H1 (cell line): ENCODE measurements around the gene ANKS1A. TPM values are rescaled to one million over a fixed set of nuclear protein-coding genes. Genes with fewer than 3 reads are reported as not detected.
A peak's percentile ranks its signal among the peaks of the same experiment; 100 is the strongest.

Experiments
- CTCF ChIA-PET: fragments of 300-600 bp; sonication (Branson Sonifier 250); formaldehyde crosslinking; loops from one replicate; lab custom pipeline; 2021; ENCODE audit not compliant: partially characterized antibody; lab: Charles Lee
- POLR2A ChIA-PET: fragments of 300-600 bp; sonication (Branson Sonifier 250); formaldehyde crosslinking; loops from one replicate; lab custom pipeline; 2021; ENCODE audit warnings: inconsistent platforms; ENCODE audit not compliant: partially characterized antibody; lab: Charles Lee
- DNase-seq, 2 experiments: peaks; one replicate each; pipeline versions ENCODE4 v3.0.0 to v3.0.0-alpha.2; 2010 to 2022; ENCODE audit warnings: low spot score in 2 of 2, low read depth in 1 of 2, mixed read lengths in 1 of 2
- FAIRE-seq: peaks from 2 replicates; lab custom pipeline; 2011; peaks lifted over from hg19 to GRCh38; lab: Jason Lieb, UNC
- H2AFZ ChIP-seq: 2 replicates; pipeline ENCODE4 v1.8.1; 2012; ENCODE audit warnings: low read length, inconsistent platforms
- H2AK5ac ChIP-seq: 2 replicates; pipeline ENCODE4 v1.6.1; 2013; ENCODE audit warnings: low read depth, low read length
- H2BK120ac ChIP-seq: replicated peaks from 2 replicates; pipeline ENCODE3; 2013; ENCODE audit warnings: low read depth, low read length, inconsistent platforms
- H2BK12ac ChIP-seq: 2 replicates; pipeline ENCODE4 v1.6.1; 2013; ENCODE audit warnings: low read depth, low read length
- H2BK15ac ChIP-seq: 2 replicates; pipeline ENCODE4 v1.6.1; 2013; ENCODE audit warnings: low read length
- H2BK20ac ChIP-seq: 2 replicates; pipeline ENCODE4 v1.6.1; 2013; ENCODE audit warnings: low read length
- H2BK5ac ChIP-seq: 2 replicates; pipeline ENCODE4 v1.6.1; 2013; ENCODE audit warnings: low read depth, low read length
- H3K14ac ChIP-seq: 2 replicates; pipeline ENCODE4 v1.6.1; 2013; ENCODE audit warnings: inconsistent platforms; ENCODE audit not compliant: insufficient read length
- H3K18ac ChIP-seq: 2 replicates; pipeline ENCODE4 v1.6.1; 2013; ENCODE audit warnings: low read length; ENCODE audit errors: extremely low read depth
- H3K23ac ChIP-seq: 2 replicates; pipeline ENCODE4 v1.6.1; 2013; ENCODE audit warnings: inconsistent platforms; ENCODE audit not compliant: insufficient read length
- H3K23me2 ChIP-seq: 2 replicates; pipeline ENCODE4 v1.6.1; 2013; ENCODE audit warnings: low read depth, low read length
- H3K27ac ChIP-seq: 2 replicates; pipeline ENCODE4 v1.6.1; 2011; ENCODE audit warnings: low read depth, low read length, inconsistent platforms
- H3K27me3 ChIP-seq, 4 experiments: replicated peaks in 1 of 4; 1 replicate in 1 of 4; 2 replicates in 3 of 4; pipeline versions ENCODE4 v1.6.1 to v1.8.1; 2011 to 2013; ENCODE audit warnings: low read length in 3 of 4, mild to moderate bottlenecking in 3 of 4, inconsistent platforms in 2 of 4, mixed read lengths in 2 of 4, moderate library complexity in 1 of 4; ENCODE audit not compliant: control insufficient read depth in 3 of 4, insufficient read depth in 3 of 4; ENCODE audit errors: extremely low read depth in 1 of 4
- H3K36me3 ChIP-seq, 4 experiments: 2 replicates each; pipeline versions ENCODE4 v1.6.1 to v1.8.1; 2011 to 2013; ENCODE audit warnings: mild to moderate bottlenecking in 4 of 4, low read length in 3 of 4, moderate library complexity in 2 of 4, control low read depth in 1 of 4, inconsistent platforms in 1 of 4; ENCODE audit not compliant: insufficient read depth in 4 of 4, control insufficient read depth in 2 of 4
- H3K4ac ChIP-seq: replicated peaks from 2 replicates; pipeline ENCODE3; 2013; ENCODE audit warnings: low read length, low read depth, mixed read lengths, inconsistent platforms; ENCODE audit not compliant: insufficient read length
- H3K4me1 ChIP-seq, 4 experiments: replicated peaks in 1 of 4; 1 replicate in 1 of 4; 2 replicates in 3 of 4; pipeline versions ENCODE4 v1.6.1 to v1.8.1; 2011 to 2013; ENCODE audit warnings: low read length in 3 of 4, inconsistent platforms in 2 of 4, mixed read lengths in 1 of 4; ENCODE audit not compliant: insufficient read depth in 4 of 4, control insufficient read depth in 3 of 4
- H3K4me2 ChIP-seq, 2 experiments: 2 replicates each; pipeline versions ENCODE4 v1.6.1 to v1.8.1; 2011 to 2013; ENCODE audit warnings: low read depth in 2 of 2, low read length in 2 of 2, control low read depth in 1 of 2, inconsistent platforms in 1 of 2, mild to moderate bottlenecking in 1 of 2; ENCODE audit not compliant: insufficient read depth in 1 of 2
- H3K4me3 ChIP-seq, 4 experiments: fragments of 200-600, 300-600 bp in 1 of 4; sonication (generic), shearing (Covaris generic), sonication (Bioruptor Twin) in 1 of 4; 2 replicates each; pipeline versions ENCODE4 v1.5.1 to v1.8.1; 2011 to 2016; ENCODE audit warnings: low read length in 4 of 4, low read depth in 3 of 4, control low read depth in 2 of 4, inconsistent platforms in 2 of 4, mild to moderate bottlenecking in 2 of 4, mixed read lengths in 1 of 4, moderate library complexity in 1 of 4; ENCODE audit not compliant: insufficient read depth in 2 of 4; ENCODE audit errors: extremely low read depth in 1 of 4
- H3K56ac ChIP-seq: replicated peaks from 2 replicates; pipeline ENCODE3; 2013; ENCODE audit warnings: low read depth, mild to moderate bottlenecking, mixed read lengths, low read length, inconsistent platforms; ENCODE audit not compliant: insufficient read length
- H3K79me1 ChIP-seq: 2 replicates; pipeline ENCODE4 v1.6.1; 2013; ENCODE audit warnings: low read depth, low read length, control low read depth
- H3K79me2 ChIP-seq, 2 experiments: 2 replicates each; pipeline versions ENCODE4 v1.6.1 to v1.8.1; 2012 to 2013; ENCODE audit warnings: low read length in 2 of 2, mild to moderate bottlenecking in 2 of 2, inconsistent platforms in 1 of 2; ENCODE audit not compliant: insufficient read depth in 2 of 2, control insufficient read depth in 1 of 2
- H3K9ac ChIP-seq, 4 experiments: replicated peaks in 1 of 4; 1 replicate in 1 of 4; 2 replicates in 3 of 4; pipeline versions ENCODE4 v1.6.1 to v1.8.1; 2011 to 2013; ENCODE audit warnings: low read depth in 3 of 4, low read length in 3 of 4, control low read depth in 2 of 4, mild to moderate bottlenecking in 2 of 4, moderate library complexity in 2 of 4, inconsistent platforms in 1 of 4; ENCODE audit errors: extremely low read depth in 1 of 4
- H3K9me3 ChIP-seq, 2 experiments: 2 replicates each; pipeline versions ENCODE4 v1.6.1 to v1.8.1; 2012 to 2013; ENCODE audit warnings: mild to moderate bottlenecking in 2 of 2, moderate library complexity in 2 of 2, control low read depth in 1 of 2, inconsistent platforms in 1 of 2, low read depth in 1 of 2, low read length in 1 of 2, mixed read lengths in 1 of 2; ENCODE audit not compliant: insufficient read depth in 2 of 2
- H4K20me1 ChIP-seq, 2 experiments: replicated peaks in 1 of 2; 2 replicates each; pipeline versions ENCODE3 to v1.8.1; 2011 to 2013; ENCODE audit warnings: inconsistent platforms in 2 of 2, low read length in 2 of 2, mild to moderate bottlenecking in 1 of 2; ENCODE audit not compliant: insufficient read depth in 2 of 2, control insufficient read depth in 1 of 2
- H4K5ac ChIP-seq: 2 replicates; pipeline ENCODE4 v1.6.1; 2013; ENCODE audit warnings: low read length, low read depth, mixed read lengths, inconsistent platforms; ENCODE audit not compliant: insufficient read length
- H4K8ac ChIP-seq: 2 replicates; pipeline ENCODE4 v1.8.0; 2013; ENCODE audit warnings: mild to moderate bottlenecking, moderate library complexity, low read length, inconsistent platforms; ENCODE audit not compliant: insufficient read depth; ENCODE audit errors: extremely low read depth
- H4K91ac ChIP-seq: replicated peaks from 2 replicates; pipeline ENCODE3; 2013; ENCODE audit warnings: low read length, mixed read lengths, inconsistent platforms; ENCODE audit not compliant: insufficient read length
- BACH1 ChIP-seq: IDR thresholded peaks from 2 replicates; pipeline ENCODE4 v1.6.1; 2012; ENCODE audit warnings: low read length, improper control_type of control experiment
- CHD1 ChIP-seq: IDR thresholded peaks from 2 replicates; pipeline ENCODE4 v1.6.1; 2012; ENCODE audit warnings: low read depth, low read length, improper control_type of control experiment
- EP300 ChIP-seq, 2 experiments: IDR thresholded peaks; 1 replicate in 1 of 2; 2 replicates in 1 of 2; pipeline ENCODE4 v1.6.1; 2011 to 2012; ENCODE audit warnings: low read depth in 2 of 2, low read length in 2 of 2, mild to moderate bottlenecking in 2 of 2, borderline replicate concordance in 1 of 2, inconsistent platforms in 1 of 2, moderate library complexity in 1 of 2
- POLR2A ChIP-seq, 2 experiments: IDR thresholded peaks; 1 replicate in 1 of 2; 2 replicates in 1 of 2; pipeline ENCODE4 v1.6.1; 2011; ENCODE audit warnings: low read depth in 2 of 2, low read length in 2 of 2, mild to moderate bottlenecking in 2 of 2; ENCODE audit errors: control extremely low read depth in 1 of 2
- POLR2AphosphoS5 ChIP-seq: IDR thresholded peaks from 2 replicates; pipeline ENCODE4 v1.6.1; 2011; ENCODE audit warnings: low read depth, low read length
- RNF2 ChIP-seq: fragments of 200-900, 300-1000 bp; sonication (generic); IDR thresholded peaks from 2 replicates; pipeline ENCODE4 v1.7.1; 2016; ENCODE audit warnings: borderline replicate concordance, low read depth, mild to moderate bottlenecking, antibody characterized with exemption, low read length; ENCODE audit not compliant: poor library complexity, severe bottlenecking; ENCODE audit errors: missing control alignments
- RXRA ChIP-seq: IDR thresholded peaks from 2 replicates; pipeline ENCODE4 v1.6.1; 2011; ENCODE audit warnings: low read depth, mild to moderate bottlenecking, low read length, moderate library complexity; ENCODE audit not compliant: insufficient read depth
- SP1 ChIP-seq: IDR thresholded peaks from 2 replicates; pipeline ENCODE4 v1.6.1; 2011; ENCODE audit warnings: low read depth, low read length
- TCF12 ChIP-seq: IDR thresholded peaks from 2 replicates; pipeline ENCODE4 v1.6.1; 2011; ENCODE audit warnings: low read depth, mild to moderate bottlenecking, low read length
- YY1 ChIP-seq: IDR thresholded peaks from 2 replicates; pipeline ENCODE4 v1.6.1; 2011; ENCODE audit warnings: low read depth, mild to moderate bottlenecking, low read length
- WGBS, 2 experiments: shearing (Covaris generic) in 1 of 2; methylation state at CpG; one replicate each; pipeline versions ENCODE4 v1.1.6 to v1.1.7; 2013 to 2015; ENCODE audit warnings: low lambda C conversion rate in 2 of 2, mixed read lengths in 2 of 2, inconsistent platforms in 1 of 2, low coverage in 1 of 2, missing lambda C conversion rate in 1 of 2; ENCODE audit not compliant: insufficient replicate concordance in 2 of 2, insufficient coverage in 1 of 2, insufficient read length in 1 of 2; ENCODE audit errors: extremely low coverage in 1 of 2, missing lambda C conversion rate in 1 of 2; 5-methylcytosine and 5-hydroxymethylcytosine counted together
- polyA plus RNA-seq, 7 experiments: library from polyadenylated mRNA; depleted of rRNA in 3 of 7; stranded (reverse) in 5 of 7; unstranded in 2 of 7; fragments of >200 nt in 5 of 7; fragments of 200-250 nt in 2 of 7; gene quantifications; 1 replicate in 5 of 7; 2 replicates in 1 of 7; 4 replicates in 1 of 7; pipeline versions ENCODE4 v1.2.1 to v1.2.3, GENCODE V29; 2011 to 2013; ENCODE audit warnings: missing spikeins in 2 of 7, mixed read lengths in 2 of 7
- total RNA-seq: library from RNA; stranded (reverse); fragmentation: NEBNext Ultra II Directional; extraction: Animal tissue kit (Norgen Biotek cat#: 25700); gene quantifications from 2 replicates; pipeline ENCODE4 v1.2.1, GENCODE V29; 2021
- TF ChIP-seq, protein P1 (sequence below), 3 experiments: IDR thresholded peaks; 1 replicate in 2 of 3; 2 replicates in 1 of 3; pipeline versions ENCODE4 v1.5.1 to v1.6.1; 2011; ENCODE audit warnings: low read length in 3 of 3, mild to moderate bottlenecking in 3 of 3, inconsistent platforms in 2 of 3, low read depth in 1 of 3, moderate library complexity in 1 of 3; ENCODE audit not compliant: insufficient read depth in 1 of 3; ENCODE audit errors: control extremely low read depth in 1 of 3

The ANKS1A gene
- total and polyA plus RNA-seq, 2 of the 8 experiments (the other 6 are each of a cell fraction or from before 2014, with no cell fraction given): 9.8 to 30.9 TPM

DNA sequence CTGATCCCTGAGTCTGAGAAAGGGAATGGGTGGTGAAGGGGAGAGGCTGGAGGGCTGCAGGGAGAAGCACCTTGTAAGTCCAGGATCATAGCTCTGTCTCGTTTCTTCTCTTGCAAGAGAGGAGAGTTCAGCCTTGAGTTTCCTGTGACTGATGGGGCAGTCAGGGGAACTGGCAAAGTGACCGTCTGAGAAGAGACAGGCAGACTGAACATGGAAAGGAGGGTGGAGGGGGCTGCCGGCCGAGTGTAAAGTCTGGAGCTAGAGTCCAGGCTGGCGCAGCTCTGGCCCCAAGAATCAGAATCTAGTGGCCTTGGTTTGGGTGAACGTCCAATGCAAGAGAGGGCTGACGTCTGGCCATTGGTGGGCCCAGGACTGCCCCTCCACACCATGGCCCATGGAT is 179.6 kb downstream of the ANKS1A start:
- Histone ChIP-seq H4K20me1 (no peaks in the 10 kb centered on the region), H3K4me3 (no peak overlapping the region), H3K9ac (peak overlapping the region in 1 of 4 experiments; percentile 18; a peak in 1 of 7 replicates), H3K56ac (no peak overlapping the region), H3K4me2 (no peak overlapping the region), H2AK5ac (0 out of 2 replicates have a peak overlapping the region, but pooled peaks have one; percentile 53), H2BK12ac (peak overlapping the region; percentile 84; the same call in 1 of the 2 replicates), H2BK15ac (peak overlapping the region; percentile 61; the same call in 1 of the 2 replicates), H3K4ac (peak overlapping the region; percentile 40), H3K36me3 (no peaks in the 10 kb centered on the region; a peak in 1 of 8 replicates), H3K23ac (no peak overlapping the region), H4K8ac (peak overlapping the region; percentile 63; the same call in 1 of the 2 replicates), H3K4me1 (peaks cover 4 to 28% (median 19%) of the 10 kb centered on the region in 4 experiments), H4K5ac (no peak overlapping the region), H3K27ac (no peak overlapping the region), H2BK20ac (peak overlapping the region; percentile 32; the same call in 1 of the 2 replicates), H4K91ac (peak overlapping the region; percentile 61), H3K9me3 (no peaks in the 10 kb centered on the region), H2BK5ac (peak overlapping the region; percentile 78), H3K27me3 (no peaks in the 10 kb centered on the region), H3K79me1 (no peaks in the 10 kb centered on the region; the same call in 1 of the 2 replicates), H3K23me2 (no peaks in the 10 kb centered on the region; the same call in 1 of the 2 replicates), H3K18ac (no peak overlapping the region), H3K79me2 (no peaks in the 10 kb centered on the region), H2AFZ (no peak overlapping the region), H3K14ac (no peak overlapping the region), H2BK120ac (no peak overlapping the region)
- 80% methylated on average over 7 of the region's 7 CpGs; no CpG with 5 or more reads in 1 of the 2 experiments for WGBS, 2 experiments
- DNase-seq: no peak
- ChIA-PET POLR2A (interaction anchor here (0.8 kb wide), 1 partner anchor 9 kb away, joined by 3 read pairs; no protein-coding TSS in a partner anchor), CTCF (interaction anchor here (0.7 to 3.2 kb wide), 15 partner anchors 11 to 172 kb away, joined by 3 to 14 read pairs (median 4); no protein-coding TSS in a partner anchor)
- FAIRE-seq: no peak
- TF ChIP-seq YY1: no peak
- TF ChIP-seq SP1: no peak
- no peak for TF ChIP-seq POLR2AphosphoS5
- TF ChIP-seq CHD1: no peak
- TF ChIP-seq POLR2A (IDR thresholded peaks at IDR 0.05; ENCODE audit: control extremely low read depth in 1 of 2, low read depth in 2 of 2, low read length in 2 of 2): no peak
- no peak for TF ChIP-seq RXRA
- TF ChIP-seq EP300 (IDR thresholded peaks at IDR 0.05; ENCODE audit: borderline replicate concordance in 1 of 2, low read depth in 2 of 2, low read length in 2 of 2): no peak
- TF ChIP-seq RNF2: no peak
- TF ChIP-seq TCF12: no peak
- TF ChIP-seq BACH1: no peak
- TF ChIP-seq, protein P1, sequence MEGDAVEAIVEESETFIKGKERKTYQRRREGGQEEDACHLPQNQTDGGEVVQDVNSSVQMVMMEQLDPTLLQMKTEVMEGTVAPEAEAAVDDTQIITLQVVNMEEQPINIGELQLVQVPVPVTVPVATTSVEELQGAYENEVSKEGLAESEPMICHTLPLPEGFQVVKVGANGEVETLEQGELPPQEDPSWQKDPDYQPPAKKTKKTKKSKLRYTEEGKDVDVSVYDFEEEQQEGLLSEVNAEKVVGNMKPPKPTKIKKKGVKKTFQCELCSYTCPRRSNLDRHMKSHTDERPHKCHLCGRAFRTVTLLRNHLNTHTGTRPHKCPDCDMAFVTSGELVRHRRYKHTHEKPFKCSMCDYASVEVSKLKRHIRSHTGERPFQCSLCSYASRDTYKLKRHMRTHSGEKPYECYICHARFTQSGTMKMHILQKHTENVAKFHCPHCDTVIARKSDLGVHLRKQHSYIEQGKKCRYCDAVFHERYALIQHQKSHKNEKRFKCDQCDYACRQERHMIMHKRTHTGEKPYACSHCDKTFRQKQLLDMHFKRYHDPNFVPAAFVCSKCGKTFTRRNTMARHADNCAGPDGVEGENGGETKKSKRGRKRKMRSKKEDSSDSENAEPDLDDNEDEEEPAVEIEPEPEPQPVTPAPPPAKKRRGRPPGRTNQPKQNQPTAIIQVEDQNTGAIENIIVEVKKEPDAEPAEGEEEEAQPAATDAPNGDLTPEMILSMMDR (IDR thresholded peaks at IDR 0.05; ENCODE audit: control extremely low read depth in 1 of 3, insufficient read depth in 1 of 3, low read depth in 1 of 3, low read length in 3 of 3): no peak
